HEK293 (cell line): ENCODE data around the gene PLSCR1.
A peak's percentile ranks its signal among the peaks of the same experiment; 100 is the strongest.

ENCODE experiments used
- CTCF ChIA-PET: fragments of 350-600 bp; formaldehyde crosslinking; extraction: SDS; loops from one replicate; lab custom pipeline; 2021; ENCODE audit warnings: antibody characterized with exemption; lab: Yijun Ruan, JAX
- POLR2A ChIA-PET: fragments of 300-600 bp; formaldehyde crosslinking; extraction: SDS; loops from one replicate; lab custom pipeline; 2020; ENCODE audit warnings: antibody characterized with exemption, inconsistent platforms; lab: Yijun Ruan, JAX
- H3K27ac ChIP-seq: fragments of 200-500 bp; sonication (Bioruptor generic); 2 replicates; pipeline ENCODE4 v1.5.1; 2014; ENCODE audit warnings: low read depth, low read length, control low read depth, inconsistent platforms; ENCODE audit errors: extremely low read depth
- H3K36me3 ChIP-seq, 2 experiments: fragments of 200-500 bp in 1 of 2; sonication (Bioruptor generic) in 1 of 2; 1 replicate in 1 of 2; 2 replicates in 1 of 2; pipeline ENCODE4 v1.5.1; 2014 to 2017; ENCODE audit warnings: inconsistent platforms in 2 of 2, low read length in 2 of 2; ENCODE audit not compliant: control insufficient read depth in 2 of 2, insufficient read depth in 1 of 2
- H3K4me1 ChIP-seq: fragments of 200-500 bp; sonication (Bioruptor generic); 2 replicates; pipeline ENCODE4 v1.5.1; 2014; ENCODE audit warnings: mild to moderate bottlenecking, low read length, inconsistent platforms; ENCODE audit not compliant: control insufficient read depth, insufficient read depth
- H3K4me3 ChIP-seq: 2 replicates; pipeline ENCODE4 v1.5.1; 2011; ENCODE audit warnings: low read depth, mild to moderate bottlenecking, control low read depth, low read length, moderate library complexity
- H3K9me3 ChIP-seq: fragments of 200-500 bp; sonication (Bioruptor generic); 2 replicates; pipeline ENCODE4 v1.5.1; 2014; ENCODE audit warnings: low read depth, low read length, inconsistent platforms; ENCODE audit not compliant: control insufficient read depth, insufficient read depth
- IKZF3 ChIP-seq: fragments of 450-650 bp; IDR thresholded peaks from 2 replicates; pipeline ENCODE4 v1.5.0; 2018; ENCODE audit warnings: missing biosample characterization, mild to moderate bottlenecking, missing genetic modification characterization, moderate library complexity
- KLF9 ChIP-seq: fragments of 450-650 bp; formaldehyde crosslinking; IDR thresholded peaks from 2 replicates; pipeline ENCODE4 v1.5.1; 2016; ENCODE audit warnings: missing biosample characterization, missing genetic modification characterization, low read depth
- PBX3 ChIP-seq: sonication (generic); formaldehyde crosslinking; IDR thresholded peaks from 2 replicates; pipeline ENCODE4 v1.8.1; 2022; ENCODE audit warnings: mild to moderate bottlenecking, moderate library complexity, missing genetic modification reagents
- PRDM6 ChIP-seq: fragments of 450-650 bp; formaldehyde crosslinking; IDR thresholded peaks from 2 replicates; pipeline ENCODE4 v1.5.1; 2017; ENCODE audit warnings: missing biosample characterization, missing genetic modification characterization
- SETDB1 ChIP-seq: IDR thresholded peaks from one replicate; pipeline ENCODE4 v1.6.1; 2017; ENCODE audit warnings: mild to moderate bottlenecking, low read length, moderate library complexity, mixed read lengths; ENCODE audit not compliant: insufficient read length
- SP7 ChIP-seq: fragments of 450-650 bp; formaldehyde crosslinking; IDR thresholded peaks from 2 replicates; pipeline ENCODE4 v1.5.1; 2016; ENCODE audit warnings: missing biosample characterization, missing genetic modification characterization
- ZIC2 ChIP-seq: fragments of 450-650 bp; formaldehyde crosslinking; IDR thresholded peaks from 2 replicates; pipeline ENCODE4 v1.5.1; 2016; ENCODE audit warnings: missing biosample characterization, missing genetic modification characterization
- ZNF132 ChIP-seq: fragments of 450-650 bp; formaldehyde crosslinking; IDR thresholded peaks from 2 replicates; pipeline ENCODE4 v1.5.1; 2017; ENCODE audit warnings: missing biosample characterization, missing genetic modification characterization, borderline replicate concordance
- ZNF146 ChIP-seq: fragments of 450-650 bp; formaldehyde crosslinking; IDR thresholded peaks from 2 replicates; pipeline ENCODE4 v1.5.1; 2016; ENCODE audit warnings: missing biosample characterization, missing genetic modification characterization
- ZNF175 ChIP-seq: fragments of 450-650 bp; formaldehyde crosslinking; IDR thresholded peaks from 2 replicates; pipeline ENCODE4 v1.5.1; 2016; ENCODE audit warnings: missing biosample characterization, missing genetic modification characterization
- ZNF223 ChIP-seq: fragments of 450-650 bp; formaldehyde crosslinking; IDR thresholded peaks from 2 replicates; pipeline ENCODE4 v1.5.1; 2016; ENCODE audit warnings: missing biosample characterization, missing genetic modification characterization
- ZNF350 ChIP-seq: fragments of 450-650 bp; formaldehyde crosslinking; IDR thresholded peaks from 2 replicates; pipeline ENCODE4 v1.5.0; 2017; ENCODE audit warnings: missing biosample characterization, mild to moderate bottlenecking, missing genetic modification characterization
- ZNF362 ChIP-seq: fragments of 450-650 bp; formaldehyde crosslinking; IDR thresholded peaks from 2 replicates; pipeline ENCODE4 v1.5.1; 2016; ENCODE audit warnings: missing biosample characterization, missing genetic modification characterization
- ZNF366 ChIP-seq: fragments of 450-650 bp; formaldehyde crosslinking; conservative IDR thresholded peaks from 2 replicates; pipeline ENCODE4 v1.5.1; 2016; ENCODE audit warnings: missing biosample characterization, missing genetic modification characterization
- ZNF548 ChIP-seq: fragments of 450-650 bp; formaldehyde crosslinking; IDR thresholded peaks from 2 replicates; pipeline ENCODE4 v1.5.1; 2016; ENCODE audit warnings: missing biosample characterization, missing genetic modification characterization
- ZNF558 ChIP-seq: fragments of 450-650 bp; formaldehyde crosslinking; IDR thresholded peaks from 2 replicates; pipeline ENCODE4 v1.5.1; 2016; ENCODE audit warnings: missing biosample characterization, missing genetic modification characterization
- ZNF600 ChIP-seq: fragments of 450-650 bp; formaldehyde crosslinking; IDR thresholded peaks from 2 replicates; pipeline ENCODE4 v1.5.1; 2016; ENCODE audit warnings: missing biosample characterization, missing genetic modification characterization
- ZNF654 ChIP-seq: fragments of 450-650 bp; formaldehyde crosslinking; IDR thresholded peaks from 2 replicates; pipeline ENCODE4 v1.5.1; 2016; ENCODE audit warnings: low read depth, missing biosample characterization, missing genetic modification characterization
- ZNF660 ChIP-seq: fragments of 450-650 bp; IDR thresholded peaks from 2 replicates; pipeline ENCODE4 v1.5.1; 2018; ENCODE audit warnings: missing biosample characterization, mild to moderate bottlenecking, missing genetic modification characterization
- ZNF677 ChIP-seq: fragments of 450-650 bp; IDR thresholded peaks from 2 replicates; pipeline ENCODE4 v1.5.0; 2018; ENCODE audit warnings: missing biosample characterization, mild to moderate bottlenecking, missing genetic modification characterization, moderate library complexity
- ZNF701 ChIP-seq: fragments of 450-650 bp; formaldehyde crosslinking; IDR thresholded peaks from 2 replicates; pipeline ENCODE4 v1.5.1; 2016; ENCODE audit warnings: missing biosample characterization, missing genetic modification characterization
- ZNF776 ChIP-seq: fragments of 450-650 bp; formaldehyde crosslinking; IDR thresholded peaks from 2 replicates; pipeline ENCODE4 v1.5.0; 2017; ENCODE audit warnings: missing biosample characterization, missing genetic modification characterization, borderline replicate concordance
- ZNF792 ChIP-seq: fragments of 450-650 bp; formaldehyde crosslinking; IDR thresholded peaks from 2 replicates; pipeline ENCODE4 v1.5.1; 2016; ENCODE audit warnings: missing biosample characterization, missing genetic modification characterization
- ZNF837 ChIP-seq: fragments of 450-650 bp; formaldehyde crosslinking; IDR thresholded peaks from 2 replicates; pipeline ENCODE4 v1.5.1; 2016; ENCODE audit warnings: missing biosample characterization, missing genetic modification characterization
- ZSCAN18 ChIP-seq: fragments of 450-650 bp; formaldehyde crosslinking; IDR thresholded peaks from 2 replicates; pipeline ENCODE4 v1.5.1; 2016; ENCODE audit warnings: missing biosample characterization, missing genetic modification characterization
- ZSCAN30 ChIP-seq: fragments of 450-650 bp; IDR thresholded peaks from 2 replicates; pipeline ENCODE4 v1.5.1; 2018; ENCODE audit warnings: missing biosample characterization, mild to moderate bottlenecking, missing genetic modification characterization, moderate library complexity
- ZXDB ChIP-seq: fragments of 450-650 bp; formaldehyde crosslinking; IDR thresholded peaks from 2 replicates; pipeline ENCODE4 v1.5.1; 2016; ENCODE audit warnings: missing biosample characterization, missing genetic modification characterization
- TF ChIP-seq, protein P1 (sequence below): IDR thresholded peaks from 2 replicates; pipeline ENCODE4 v1.6.1; 2011; ENCODE audit warnings: mild to moderate bottlenecking, low read depth, low read length, borderline replicate concordance
- TF ChIP-seq, protein P2 (sequence below): fragments of 450-650 bp; formaldehyde crosslinking; IDR thresholded peaks from 2 replicates; pipeline ENCODE4 v1.5.1; 2017; ENCODE audit warnings: missing biosample characterization, missing genetic modification characterization

The PLSCR1 gene

GRCh38 chr3:146544002-146544928, at the start of gene PLSCR1:
PLSCR1 (minus strand) TSS chr3:146544607; CDS start chr3:146536552, 8,055 bp downstream.
- H3K36me3 ChIP-seq = peaks cover 0 to 1% of the 10 kb centered on the region in 2 experiments; a peak in 1 of 3 replicates
- H3K9me3 ChIP-seq = no peaks in the 10 kb centered on the region
- CTCF ChIA-PET = interaction anchor here (0.6 kb wide), 1 partner anchor 28 kb away, joined by 3 read pairs; no protein-coding TSS in a partner anchor
- peak within 1 kb of the TSS; percentile 80 for H3K27ac ChIP-seq
- peak within 1 kb of the TSS; percentile 90 for H3K4me3 ChIP-seq
- no peaks in the 10 kb centered on the region for H3K4me1 ChIP-seq
- POLR2A ChIA-PET = interaction anchor here (0.8 to 2.1 kb wide), 4 partner anchors 10 to 75 kb away, joined by 3 to 9 read pairs (median 4); partner anchors contain the start of gene PLSCR2
- TF ChIP-seq PRDM6 (tag by site-specific recombination) (no peak), SP7 (tag by site-specific recombination) (peak; percentile 36; the same call in 1 of the 2 replicates), ZNF146 (no peak), ZNF350 (no peak), ZSCAN18 (tag by site-specific recombination) (no peak), ZNF701 (tag by site-specific recombination) (no peak), ZNF792 (tag by site-specific recombination) (no peak), PBX3 (CRISPR knock-in tag) (0 out of 2 replicates have a peak, but pooled peaks have one; percentile 9), ZXDB (tag by site-specific recombination) (0 out of 2 replicates have a peak, but pooled peaks have one; percentile 34), ZIC2 (0 out of 2 replicates have a peak, but pooled peaks have one; percentile 25), ZNF132 (tag by site-specific recombination) (no peak), ZNF366 (0 out of 2 replicates have a peak, but pooled peaks have one; percentile 21), ZNF837 (tag by site-specific recombination) (no peak), ZNF548 (tag by site-specific recombination) (no peak), ZNF223 (tag by site-specific recombination) (no peak), ZNF776 (no peak), ZNF362 (no peak), ZSCAN30 (tag by site-specific recombination) (0 out of 2 replicates have a peak, but pooled peaks have one; percentile 6), KLF9 (tag by site-specific recombination) (no peak), SETDB1 (no peak), ZNF600 (tag by site-specific recombination) (peak; percentile 71; the same call in 1 of the 2 replicates), ZNF660 (tag by site-specific recombination) (0 out of 2 replicates have a peak, but pooled peaks have one; percentile 21), ZNF558 (no peak), ZNF175 (tag by site-specific recombination) (no peak), IKZF3 (tag by site-specific recombination) (peak; percentile 92), ZNF654 (tag by site-specific recombination) (no peak), ZNF677 (no peak)
- TF ChIP-seq, protein P1, sequence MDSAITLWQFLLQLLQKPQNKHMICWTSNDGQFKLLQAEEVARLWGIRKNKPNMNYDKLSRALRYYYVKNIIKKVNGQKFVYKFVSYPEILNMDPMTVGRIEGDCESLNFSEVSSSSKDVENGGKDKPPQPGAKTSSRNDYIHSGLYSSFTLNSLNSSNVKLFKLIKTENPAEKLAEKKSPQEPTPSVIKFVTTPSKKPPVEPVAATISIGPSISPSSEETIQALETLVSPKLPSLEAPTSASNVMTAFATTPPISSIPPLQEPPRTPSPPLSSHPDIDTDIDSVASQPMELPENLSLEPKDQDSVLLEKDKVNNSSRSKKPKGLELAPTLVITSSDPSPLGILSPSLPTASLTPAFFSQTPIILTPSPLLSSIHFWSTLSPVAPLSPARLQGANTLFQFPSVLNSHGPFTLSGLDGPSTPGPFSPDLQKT = no peak; the same call in 1 of the 2 replicates
- TF ChIP-seq, protein P2, sequence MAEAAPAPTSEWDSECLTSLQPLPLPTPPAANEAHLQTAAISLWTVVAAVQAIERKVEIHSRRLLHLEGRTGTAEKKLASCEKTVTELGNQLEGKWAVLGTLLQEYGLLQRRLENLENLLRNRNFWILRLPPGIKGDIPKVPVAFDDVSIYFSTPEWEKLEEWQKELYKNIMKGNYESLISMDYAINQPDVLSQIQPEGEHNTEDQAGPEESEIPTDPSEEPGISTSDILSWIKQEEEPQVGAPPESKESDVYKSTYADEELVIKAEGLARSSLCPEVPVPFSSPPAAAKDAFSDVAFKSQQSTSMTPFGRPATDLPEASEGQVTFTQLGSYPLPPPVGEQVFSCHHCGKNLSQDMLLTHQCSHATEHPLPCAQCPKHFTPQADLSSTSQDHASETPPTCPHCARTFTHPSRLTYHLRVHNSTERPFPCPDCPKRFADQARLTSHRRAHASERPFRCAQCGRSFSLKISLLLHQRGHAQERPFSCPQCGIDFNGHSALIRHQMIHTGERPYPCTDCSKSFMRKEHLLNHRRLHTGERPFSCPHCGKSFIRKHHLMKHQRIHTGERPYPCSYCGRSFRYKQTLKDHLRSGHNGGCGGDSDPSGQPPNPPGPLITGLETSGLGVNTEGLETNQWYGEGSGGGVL (tag by site-specific recombination) = no peak
